PFSK-1 (cell line): ENCODE data around the gene EYA3.

Source experiments
- FOXP2 ChIP-seq: optimal IDR thresholded peaks from 2 replicates; pipeline ENCODE3; 2011; ENCODE audit warnings: borderline replicate concordance, control low read depth, inconsistent platforms; ENCODE audit not compliant: insufficient read depth; ENCODE audit errors: extremely low read length, extremely low read depth
- POLR2AphosphoS5 ChIP-seq: IDR thresholded peaks from 2 replicates; pipeline ENCODE4 v1.6.1; 2012; ENCODE audit warnings: low read depth, mild to moderate bottlenecking, control low read depth, low read length, moderate library complexity
- REST ChIP-seq, 2 experiments: IDR thresholded peaks; 2 replicates each; pipeline versions ENCODE4 v1.6.1 to v1.8.0; 2011 to 2012; ENCODE audit warnings: low read depth in 2 of 2, low read length in 2 of 2, control low read depth in 1 of 2, inconsistent platforms in 1 of 2, mild to moderate bottlenecking in 1 of 2, moderate library complexity in 1 of 2; ENCODE audit not compliant: insufficient read depth in 1 of 2
- SIN3A ChIP-seq: IDR thresholded peaks from 2 replicates; pipeline ENCODE4 v1.6.1; 2012; ENCODE audit warnings: mild to moderate bottlenecking, low read length, moderate library complexity, borderline replicate concordance; ENCODE audit not compliant: insufficient read depth
- TAF1 ChIP-seq: IDR thresholded peaks from 2 replicates; pipeline ENCODE4 v1.6.1; 2012; ENCODE audit warnings: low read length, control low read depth, borderline replicate concordance; ENCODE audit not compliant: insufficient read depth

The EYA3 gene

GRCh38 chr1:27974417-27974781 is 114.0 kb downstream of the EYA3 start:
- TF ChIP-seq SIN3A (no peak), POLR2AphosphoS5 (no peak), REST (IDR thresholded peaks at IDR 0.05; ENCODE audit: insufficient read depth in 1 of 2, low read depth in 2 of 2, low read length in 2 of 2) (no peak)

GRCh38 chr1:27973771-27974416 is 114.5 kb downstream of the EYA3 start:
- TF ChIP-seq POLR2AphosphoS5 = no peak
- TF ChIP-seq FOXP2 = no peak
- TF ChIP-seq REST (IDR thresholded peaks at IDR 0.05; ENCODE audit: insufficient read depth in 1 of 2, low read depth in 2 of 2, low read length in 2 of 2) = no peak
- no peak for TF ChIP-seq SIN3A
- TF ChIP-seq TAF1 = no peak

- no peak for TF ChIP-seq POLR2AphosphoS5
- TF ChIP-seq TAF1 = no peak
- no peak for TF ChIP-seq FOXP2
- no peak for TF ChIP-seq SIN3A
- TF ChIP-seq REST (IDR thresholded peaks at IDR 0.05; ENCODE audit: insufficient read depth in 1 of 2, low read depth in 2 of 2, low read length in 2 of 2) = no peak
Observed at GRCh38 chr1:27972141-27972540, 116.3 kb downstream of the EYA3 start.

- TF ChIP-seq POLR2AphosphoS5 (no peak), SIN3A (no peak), FOXP2 (no peak), REST (IDR thresholded peaks at IDR 0.05; ENCODE audit: insufficient read depth in 1 of 2, low read depth in 2 of 2, low read length in 2 of 2) (no peak), TAF1 (no peak)
Observed at GRCh38 chr1:27971674-27972073, 116.7 kb downstream of the EYA3 start.

- no peak for TF ChIP-seq REST (IDR thresholded peaks at IDR 0.05; ENCODE audit: insufficient read depth in 1 of 2, low read depth in 2 of 2, low read length in 2 of 2)
- TF ChIP-seq FOXP2 = no peak
- TF ChIP-seq SIN3A = no peak
- no peak for TF ChIP-seq TAF1
- no peak for TF ChIP-seq POLR2AphosphoS5
Observed at GRCh38 chr1:27970401-27970800, 118.0 kb downstream of the EYA3 start.
